HepG2 (cell line): Measurements from ENCODE around the gene STX2. TPM values are rescaled to one million over a fixed set of nuclear protein-coding genes. Genes with fewer than 3 reads are reported as not detected.

Experiments used
- ARHGAP35 ChIP-seq: sonication (generic); formaldehyde crosslinking; IDR thresholded peaks from 2 replicates; pipeline ENCODE4 v1.9.0; 2022; ENCODE audit warnings: mild to moderate bottlenecking, inconsistent platforms, moderate library complexity, missing genetic modification reagents, borderline replicate concordance
- ARNTL ChIP-seq: sonication (generic); formaldehyde crosslinking; IDR thresholded peaks from 2 replicates; pipeline ENCODE4 v1.4.0; 2020; ENCODE audit warnings: mild to moderate bottlenecking, missing genetic modification reagents
- ETV5 ChIP-seq: IDR thresholded peaks from 2 replicates; pipeline ENCODE4 v1.6.1; 2018; ENCODE audit warnings: missing biosample characterization, missing genetic modification reagents, inconsistent platforms, borderline replicate concordance
- HOXA5 ChIP-seq: sonication (generic); formaldehyde crosslinking; IDR thresholded peaks from 2 replicates; pipeline ENCODE4 v1.4.0; 2020; ENCODE audit warnings: missing genetic modification reagents
- HOXA7 ChIP-seq: sonication (generic); formaldehyde crosslinking; IDR thresholded peaks from 2 replicates; pipeline ENCODE4 v1.8.1; 2022; ENCODE audit warnings: mild to moderate bottlenecking, missing genetic modification reagents, moderate library complexity
- REST ChIP-seq, 2 experiments: IDR thresholded peaks; 2 replicates each; pipeline ENCODE4 v1.6.1; 2011 to 2012; ENCODE audit warnings: low read length in 2 of 2, borderline replicate concordance in 1 of 2, low read depth in 1 of 2, mild to moderate bottlenecking in 1 of 2, moderate library complexity in 1 of 2
- SIN3A ChIP-seq: IDR thresholded peaks from 2 replicates; pipeline ENCODE4 v1.6.1; 2011; ENCODE audit warnings: low read depth, mild to moderate bottlenecking, control low read depth, low read length, borderline replicate concordance
- ZFAT ChIP-seq: sonication (generic); formaldehyde crosslinking; conservative IDR thresholded peaks from 2 replicates; pipeline ENCODE4 v1.8.1; 2023; ENCODE audit warnings: missing genetic modification reagents, inconsistent platforms
- ZFP36L1 ChIP-seq: sonication (generic); formaldehyde crosslinking; IDR thresholded peaks from 2 replicates; pipeline ENCODE4 v1.8.0; 2022; ENCODE audit warnings: mild to moderate bottlenecking, missing genetic modification reagents, moderate library complexity
- ZMYM2 ChIP-seq: sonication (generic); formaldehyde crosslinking; IDR thresholded peaks from 2 replicates; pipeline ENCODE4 v1.8.0; 2022; ENCODE audit warnings: mild to moderate bottlenecking, missing genetic modification reagents
- ZNF619 ChIP-seq: sonication (generic); formaldehyde crosslinking; IDR thresholded peaks from 2 replicates; pipeline ENCODE4 v1.4.0; 2020; ENCODE audit warnings: mild to moderate bottlenecking, missing genetic modification reagents
- polyA plus RNA-seq, 8 experiments: library from polyadenylated mRNA; depleted of rRNA in 3 of 8; stranded (reverse) in 7 of 8; unstranded in 1 of 8; fragments of >200 nt; fragmentation: Illumina TruSeq in 4 of 8; extraction: Trizol in 4 of 8; gene quantifications; 2 replicates each; pipeline versions ENCODE4 v1.2.1 to v1.2.3, GENCODE V29; 2011 to 2016; ENCODE audit warnings: low read depth in 4 of 8, missing spikeins in 1 of 8, mixed read lengths in 1 of 8; ENCODE audit not compliant: insufficient read depth in 1 of 8
- total RNA-seq, 5 experiments: library from RNA; depleted of rRNA; stranded (reverse); fragments of >200 nt; fragmentation: Illumina TruSeq; extraction: Trizol; gene quantifications; 2 replicates each; pipeline ENCODE4 v1.2.3, GENCODE V29; 2016; ENCODE audit warnings: low read depth in 1 of 5
- TF ChIP-seq, protein P1 (sequence below): sonication (generic); formaldehyde crosslinking; IDR thresholded peaks from 2 replicates; pipeline ENCODE4 v1.9.0; 2022; ENCODE audit warnings: missing genetic modification reagents, mild to moderate bottlenecking, borderline replicate concordance
- TF ChIP-seq, protein P2 (sequence below): IDR thresholded peaks from 2 replicates; pipeline ENCODE4 v1.6.1; 2016; ENCODE audit warnings: missing genetic modification reagents, missing compliant biosample characterization
- TF ChIP-seq, protein P3 (sequence below): sonication (generic); formaldehyde crosslinking; IDR thresholded peaks from 2 replicates; pipeline ENCODE4 v1.4.0; 2020; ENCODE audit warnings: missing genetic modification reagents, borderline replicate concordance
- TF ChIP-seq, protein P4 (sequence below): IDR thresholded peaks from 2 replicates; pipeline ENCODE4 v1.6.1; 2016

Gene STX2
- total and polyA plus RNA-seq, 2 of the 13 experiments (the other 11 are each of a cell fraction or from before 2014, with no cell fraction given), result 13.4 to 25.1 TPM

DNA sequence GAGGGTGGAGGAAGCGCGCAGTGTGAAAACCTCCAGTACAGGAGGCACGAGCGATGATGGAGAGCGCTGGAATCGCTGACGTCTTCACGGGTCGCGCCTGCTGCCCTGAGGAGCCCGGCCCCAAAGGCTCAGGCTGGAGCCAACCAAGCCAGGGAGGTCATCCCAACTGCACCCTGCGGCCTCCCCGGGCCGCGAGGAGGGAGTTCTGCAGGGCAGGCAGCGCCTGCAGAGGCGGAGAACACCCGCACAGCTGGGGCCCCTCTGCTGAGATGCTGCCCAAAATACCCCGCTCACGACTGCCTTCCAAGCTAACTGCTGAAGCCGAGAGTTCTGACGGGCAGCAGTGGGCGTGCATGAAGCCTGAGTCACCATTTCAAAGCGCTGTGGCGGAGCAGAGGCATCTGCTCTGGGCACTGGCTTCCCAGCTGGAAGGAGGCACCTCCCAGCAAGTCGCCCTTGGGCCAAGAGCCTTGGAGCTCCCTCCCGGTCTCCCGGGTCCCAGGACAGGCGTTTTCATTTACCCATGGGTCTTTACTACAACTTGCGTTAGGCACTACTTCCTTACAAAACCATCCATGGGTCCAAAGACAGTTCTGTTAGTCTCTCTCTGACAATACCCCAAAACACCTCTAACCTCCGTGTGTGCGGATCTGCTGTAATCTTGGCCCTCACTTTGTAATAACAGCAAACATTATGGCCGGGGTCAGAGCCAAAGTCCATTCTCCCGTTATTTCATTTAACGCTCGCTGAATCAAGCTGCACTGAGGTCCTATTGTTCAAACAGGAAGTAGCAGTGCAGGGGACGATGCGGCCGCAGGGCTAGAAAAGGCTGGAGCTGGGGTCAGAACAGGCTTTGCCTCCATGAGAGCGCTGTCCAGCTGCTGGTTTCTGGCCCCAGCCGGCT, 62.8 kb downstream of the STX2 start (continued):
- TF ChIP-seq, protein P1, sequence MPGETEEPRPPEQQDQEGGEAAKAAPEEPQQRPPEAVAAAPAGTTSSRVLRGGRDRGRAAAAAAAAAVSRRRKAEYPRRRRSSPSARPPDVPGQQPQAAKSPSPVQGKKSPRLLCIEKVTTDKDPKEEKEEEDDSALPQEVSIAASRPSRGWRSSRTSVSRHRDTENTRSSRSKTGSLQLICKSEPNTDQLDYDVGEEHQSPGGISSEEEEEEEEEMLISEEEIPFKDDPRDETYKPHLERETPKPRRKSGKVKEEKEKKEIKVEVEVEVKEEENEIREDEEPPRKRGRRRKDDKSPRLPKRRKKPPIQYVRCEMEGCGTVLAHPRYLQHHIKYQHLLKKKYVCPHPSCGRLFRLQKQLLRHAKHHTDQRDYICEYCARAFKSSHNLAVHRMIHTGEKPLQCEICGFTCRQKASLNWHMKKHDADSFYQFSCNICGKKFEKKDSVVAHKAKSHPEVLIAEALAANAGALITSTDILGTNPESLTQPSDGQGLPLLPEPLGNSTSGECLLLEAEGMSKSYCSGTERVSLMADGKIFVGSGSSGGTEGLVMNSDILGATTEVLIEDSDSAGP (CRISPR knock-in tag), result peak; percentile 60; the same call in 1 of the 2 replicates
- TF ChIP-seq, protein P2, sequence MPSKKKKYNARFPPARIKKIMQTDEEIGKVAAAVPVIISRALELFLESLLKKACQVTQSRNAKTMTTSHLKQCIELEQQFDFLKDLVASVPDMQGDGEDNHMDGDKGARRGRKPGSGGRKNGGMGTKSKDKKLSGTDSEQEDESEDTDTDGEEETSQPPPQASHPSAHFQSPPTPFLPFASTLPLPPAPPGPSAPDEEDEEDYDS, result peak; percentile 80
- TF ChIP-seq, protein P3, sequence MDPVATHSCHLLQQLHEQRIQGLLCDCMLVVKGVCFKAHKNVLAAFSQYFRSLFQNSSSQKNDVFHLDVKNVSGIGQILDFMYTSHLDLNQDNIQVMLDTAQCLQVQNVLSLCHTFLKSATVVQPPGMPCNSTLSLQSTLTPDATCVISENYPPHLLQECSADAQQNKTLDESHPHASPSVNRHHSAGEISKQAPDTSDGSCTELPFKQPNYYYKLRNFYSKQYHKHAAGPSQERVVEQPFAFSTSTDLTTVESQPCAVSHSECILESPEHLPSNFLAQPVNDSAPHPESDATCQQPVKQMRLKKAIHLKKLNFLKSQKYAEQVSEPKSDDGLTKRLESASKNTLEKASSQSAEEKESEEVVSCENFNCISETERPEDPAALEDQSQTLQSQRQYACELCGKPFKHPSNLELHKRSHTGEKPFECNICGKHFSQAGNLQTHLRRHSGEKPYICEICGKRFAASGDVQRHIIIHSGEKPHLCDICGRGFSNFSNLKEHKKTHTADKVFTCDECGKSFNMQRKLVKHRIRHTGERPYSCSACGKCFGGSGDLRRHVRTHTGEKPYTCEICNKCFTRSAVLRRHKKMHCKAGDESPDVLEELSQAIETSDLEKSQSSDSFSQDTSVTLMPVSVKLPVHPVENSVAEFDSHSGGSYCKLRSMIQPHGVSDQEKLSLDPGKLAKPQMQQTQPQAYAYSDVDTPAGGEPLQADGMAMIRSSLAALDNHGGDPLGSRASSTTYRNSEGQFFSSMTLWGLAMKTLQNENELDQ (CRISPR knock-in tag), result no peak
- TF ChIP-seq ARNTL (CRISPR knock-in tag), result no peak
- no peak for TF ChIP-seq HOXA7
- TF ChIP-seq, protein P4, sequence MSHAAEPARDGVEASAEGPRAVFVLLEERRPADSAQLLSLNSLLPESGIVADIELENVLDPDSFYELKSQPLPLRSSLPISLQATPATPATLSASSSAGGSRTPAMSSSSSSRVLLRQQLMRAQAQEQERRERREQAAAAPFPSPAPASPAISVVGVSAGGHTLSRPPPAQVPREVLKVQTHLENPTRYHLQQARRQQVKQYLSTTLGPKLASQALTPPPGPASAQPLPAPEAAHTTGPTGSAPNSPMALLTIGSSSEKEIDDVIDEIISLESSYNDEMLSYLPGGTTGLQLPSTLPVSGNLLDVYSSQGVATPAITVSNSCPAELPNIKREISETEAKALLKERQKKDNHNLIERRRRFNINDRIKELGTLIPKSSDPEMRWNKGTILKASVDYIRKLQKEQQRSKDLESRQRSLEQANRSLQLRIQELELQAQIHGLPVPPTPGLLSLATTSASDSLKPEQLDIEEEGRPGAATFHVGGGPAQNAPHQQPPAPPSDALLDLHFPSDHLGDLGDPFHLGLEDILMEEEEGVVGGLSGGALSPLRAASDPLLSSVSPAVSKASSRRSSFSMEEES (CRISPR knock-in tag), result peak; percentile 50; the same call in 1 of the 2 replicates
- peak; percentile 40; the same call in 1 of the 2 replicates for TF ChIP-seq ZMYM2 (CRISPR knock-in tag)
- TF ChIP-seq ZNF619 (CRISPR knock-in tag), result 0 out of 2 replicates have a peak, but pooled peaks have one; percentile 17
- TF ChIP-seq REST (IDR thresholded peaks at IDR 0.05; ENCODE audit: borderline replicate concordance in 1 of 2, low read depth in 1 of 2, low read length in 2 of 2), result peak; percentile 81 to 97
- no peak for TF ChIP-seq ZFAT (CRISPR knock-in tag)
- TF ChIP-seq ARHGAP35 (CRISPR knock-in tag), result 0 out of 2 replicates have a peak, but pooled peaks have one; percentile 9
- peak; percentile 58; the same call in 1 of the 2 replicates for TF ChIP-seq HOXA5 (CRISPR knock-in tag)
- TF ChIP-seq SIN3A, result 0 out of 2 replicates have a peak, but pooled peaks have one; percentile 51
- peak; percentile 77; the same call in 1 of the 2 replicates for TF ChIP-seq ZFP36L1 (CRISPR knock-in tag)
- peak; percentile 90 for TF ChIP-seq ETV5 (CRISPR knock-in tag)
